ENCODE data around the gene SEMA7A. TPM values are rescaled to one million over a fixed set of nuclear protein-coding genes. Genes with fewer than 3 reads are reported as not detected.

The SEMA7A gene
- total and polyA plus RNA-seq, 4 experiments from 2014 or later = 0.10 to 1.9 (median 1.2) TPM; not detected in 1

- Histone ChIP-seq H3K9me3 (ENCODE audit: control insufficient read depth in 1 of 2, low read length in 2 of 2) (no peaks in the 10 kb centered on the region), H3K4me1 (ENCODE audit: insufficient read depth, low read length) (no peaks in the 10 kb centered on the region), H3K27me3 (ENCODE audit: insufficient read depth, low read length) (no peaks in the 10 kb centered on the region), H3K27ac (ENCODE audit: low read depth, low read length) (no peak overlapping the region), H3K4me3 (ENCODE audit: low read length in 2 of 2) (no peak overlapping the region), H3K36me3 (ENCODE audit: insufficient read depth, low read length) (no peaks in the 10 kb centered on the region)
- peak overlapping the region in 1 of 7 donors; percentile 72 for H3K27ac Mint-ChIP-seq
- H3K4me1 Mint-ChIP-seq = peaks cover 0 to under 1% (median 0%) of the 10 kb centered on the region in 4 donors
- no peaks in the 10 kb centered on the region for H3K27me3 Mint-ChIP-seq
- no peak for DNase-seq
- POLR2A ChIA-PET (ENCODE audit: partially characterized antibody) = no interaction called here
- intact Hi-C loops (cut with micrococcal nuclease) = no loop called here
- no peak overlapping the region for H3K4me3 Mint-ChIP-seq
- CTCF ChIA-PET (ENCODE audit: partially characterized antibody) = no interaction called here
- no peaks in the 10 kb centered on the region for H3K36me3 Mint-ChIP-seq
- H3K9me3 Mint-ChIP-seq = no peaks in the 10 kb centered on the region
Observed at GRCh38 chr15:74424901-74425528, 8.7 kb downstream of the SEMA7A start.

GRCh38 chr15:74423431-74424257 is 10.1 kb downstream of the SEMA7A start:
- ChIA-PET POLR2A (ENCODE audit: partially characterized antibody) (no interaction called here), CTCF (ENCODE audit: partially characterized antibody) (interaction anchor here (0.7 to 1.0 kb wide), 2 partner anchors 16 to 42 kb away, joined by 3 read pairs; no protein-coding TSS in a partner anchor)
- H3K9me3 ChIP-seq (ENCODE audit: control insufficient read depth in 1 of 2, low read length in 2 of 2) = no peaks in the 10 kb centered on the region
- H3K4me1 ChIP-seq (ENCODE audit: insufficient read depth, low read length) = no peaks in the 10 kb centered on the region
- intact Hi-C loops (cut with micrococcal nuclease) = no loop called here
- H3K36me3 Mint-ChIP-seq = no peaks in the 10 kb centered on the region
- H3K36me3 ChIP-seq (ENCODE audit: insufficient read depth, low read length) = no peaks in the 10 kb centered on the region
- no peak for DNase-seq
- H3K27me3 Mint-ChIP-seq = no peaks in the 10 kb centered on the region
- no peak overlapping the region for H3K4me3 Mint-ChIP-seq
- H3K4me1 Mint-ChIP-seq = peaks cover 0 to 2% (median 0%) of the 10 kb centered on the region in 4 donors
- no peak overlapping the region for H3K27ac ChIP-seq (ENCODE audit: low read depth, low read length)
- no peaks in the 10 kb centered on the region for H3K9me3 Mint-ChIP-seq
- H3K27me3 ChIP-seq (ENCODE audit: insufficient read depth, low read length) = no peaks in the 10 kb centered on the region
- peak overlapping the region in 1 of 7 donors; percentile 78 for H3K27ac Mint-ChIP-seq
- H3K4me3 ChIP-seq (ENCODE audit: low read length in 2 of 2) = no peak overlapping the region

GRCh38 chr15:74422652-74423430 is 10.9 kb downstream of the SEMA7A start:
- H3K36me3 Mint-ChIP-seq = no peaks in the 10 kb centered on the region
- H3K9me3 Mint-ChIP-seq = no peaks in the 10 kb centered on the region
- no peak overlapping the region for H3K4me3 Mint-ChIP-seq
- Histone ChIP-seq H3K27ac (ENCODE audit: low read depth, low read length) (no peak overlapping the region), H3K9me3 (ENCODE audit: control insufficient read depth in 1 of 2, low read length in 2 of 2) (no peaks in the 10 kb centered on the region), H3K36me3 (ENCODE audit: insufficient read depth, low read length) (no peaks in the 10 kb centered on the region), H3K4me1 (ENCODE audit: insufficient read depth, low read length) (no peaks in the 10 kb centered on the region), H3K27me3 (ENCODE audit: insufficient read depth, low read length) (no peaks in the 10 kb centered on the region), H3K4me3 (ENCODE audit: low read length in 2 of 2) (no peak overlapping the region)
- H3K27ac Mint-ChIP-seq = no peak overlapping the region
- intact Hi-C loops (cut with micrococcal nuclease) = no loop called here
- CTCF ChIA-PET (ENCODE audit: partially characterized antibody) = interaction anchor here (0.7 kb wide), 1 partner anchor 41 kb away, joined by 3 read pairs; no protein-coding TSS in a partner anchor
- POLR2A ChIA-PET (ENCODE audit: partially characterized antibody) = no interaction called here
- H3K27me3 Mint-ChIP-seq = no peaks in the 10 kb centered on the region
- peaks cover 0 to 2% (median 0%) of the 10 kb centered on the region in 4 donors for H3K4me1 Mint-ChIP-seq
- no peak for DNase-seq

DNA sequence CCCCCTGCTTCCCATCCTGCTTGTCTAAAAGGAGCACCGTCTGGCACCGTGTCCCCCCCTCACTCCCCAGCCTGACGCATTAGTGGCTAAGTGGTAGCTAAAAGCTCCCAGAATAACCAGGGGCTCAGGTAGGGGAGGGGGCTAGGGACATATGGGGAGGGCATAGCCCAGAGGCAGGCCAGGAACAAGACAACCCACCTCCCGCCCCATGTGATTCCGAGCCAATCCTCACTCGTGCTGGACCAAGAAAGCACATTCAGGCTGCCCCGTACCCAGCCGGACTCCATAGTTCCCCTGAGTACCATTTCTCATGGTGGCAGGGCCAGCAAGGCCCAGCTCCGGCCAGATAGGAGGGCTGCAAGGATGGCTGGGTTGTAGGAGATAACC is 11.5 kb downstream of the SEMA7A start:
- no peak overlapping the region for H3K4me3 ChIP-seq (ENCODE audit: low read length in 2 of 2)
- ChIA-PET POLR2A (ENCODE audit: partially characterized antibody) (no interaction called here), CTCF (ENCODE audit: partially characterized antibody) (no interaction called here)
- no peaks in the 10 kb centered on the region for H3K27me3 ChIP-seq (ENCODE audit: insufficient read depth, low read length)
- H3K9me3 ChIP-seq (ENCODE audit: control insufficient read depth in 1 of 2, low read length in 2 of 2) = no peaks in the 10 kb centered on the region
- intact Hi-C loops (cut with micrococcal nuclease) = no loop called here
- H3K27ac ChIP-seq (ENCODE audit: low read depth, low read length) = no peak overlapping the region
- Mint-ChIP-seq H3K27ac (no peak overlapping the region), H3K4me3 (no peak overlapping the region), H3K36me3 (no peaks in the 10 kb centered on the region), H3K9me3 (no peaks in the 10 kb centered on the region), H3K4me1 (peaks cover 0 to 2% (median 0%) of the 10 kb centered on the region in 4 donors), H3K27me3 (no peaks in the 10 kb centered on the region)
- no peak for DNase-seq
- no peaks in the 10 kb centered on the region for H3K4me1 ChIP-seq (ENCODE audit: insufficient read depth, low read length)
- H3K36me3 ChIP-seq (ENCODE audit: insufficient read depth, low read length) = no peaks in the 10 kb centered on the region

DNA sequence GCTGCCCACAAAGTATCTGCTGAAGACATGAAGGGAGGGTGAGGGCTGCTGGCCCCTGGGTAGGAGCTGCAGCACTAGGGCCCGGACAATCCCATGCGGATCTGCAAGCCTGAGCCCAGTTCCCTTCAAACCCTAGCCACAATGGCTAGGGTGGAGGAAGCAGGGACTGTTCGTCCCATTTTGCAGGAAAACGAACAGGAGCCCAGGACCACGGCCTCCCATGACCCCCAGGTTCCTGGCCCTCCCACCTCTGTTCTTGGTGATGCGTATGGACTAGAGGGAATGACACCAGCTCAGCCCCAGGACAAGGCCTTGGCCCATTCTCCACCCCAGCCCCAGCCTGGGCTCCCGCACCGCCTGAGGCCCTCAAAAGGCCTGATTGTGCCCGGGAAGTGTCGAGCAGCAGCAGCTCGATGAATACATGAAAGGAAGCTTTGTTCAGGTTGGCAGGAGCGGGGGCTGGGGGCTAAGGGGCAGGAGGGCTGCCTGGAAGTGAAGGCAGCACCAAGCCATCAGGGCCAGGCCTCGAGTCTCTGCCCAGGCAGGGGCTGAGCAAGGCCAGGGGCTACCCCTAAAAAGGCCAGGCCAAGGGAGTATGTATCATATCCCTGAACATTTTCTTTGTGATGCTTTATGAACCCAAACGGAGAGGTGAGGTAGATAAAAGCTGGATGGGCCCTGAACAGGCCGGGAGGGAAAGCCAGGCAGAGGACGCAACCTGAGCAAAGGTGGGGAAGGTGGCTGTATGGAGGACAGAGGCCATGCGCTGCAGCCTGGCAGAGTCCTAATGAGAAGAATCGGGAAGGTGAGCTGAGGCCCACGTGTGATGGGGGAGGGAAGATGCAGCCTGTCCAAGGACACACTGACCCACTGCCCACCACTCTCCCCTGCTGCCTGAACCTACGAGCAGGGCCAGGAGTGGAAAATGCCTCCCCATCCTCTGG is 12.2 kb downstream of the SEMA7A start:
- H3K4me1 Mint-ChIP-seq = peaks cover 0 to 2% (median 0%) of the 10 kb centered on the region in 4 donors
- Histone ChIP-seq H3K36me3 (ENCODE audit: insufficient read depth, low read length) (no peaks in the 10 kb centered on the region), H3K9me3 (ENCODE audit: control insufficient read depth in 1 of 2, low read length in 2 of 2) (no peaks in the 10 kb centered on the region), H3K27ac (ENCODE audit: low read depth, low read length) (no peak overlapping the region), H3K4me3 (ENCODE audit: low read length in 2 of 2) (no peak overlapping the region), H3K27me3 (ENCODE audit: insufficient read depth, low read length) (no peaks in the 10 kb centered on the region), H3K4me1 (ENCODE audit: insufficient read depth, low read length) (no peaks in the 10 kb centered on the region)
- H3K9me3 Mint-ChIP-seq = no peaks in the 10 kb centered on the region
- peak overlapping the region in 1 of 7 donors; percentile 66 for H3K27ac Mint-ChIP-seq
- H3K36me3 Mint-ChIP-seq = no peaks in the 10 kb centered on the region
- intact Hi-C loops (cut with micrococcal nuclease) = no loop called here
- H3K27me3 Mint-ChIP-seq = no peaks in the 10 kb centered on the region
- no peak overlapping the region for H3K4me3 Mint-ChIP-seq
- DNase-seq = no peak
- POLR2A ChIA-PET (ENCODE audit: partially characterized antibody) = no interaction called here
- CTCF ChIA-PET (ENCODE audit: partially characterized antibody) = no interaction called here

GRCh38 chr15:74420193-74420905 is 13.4 kb downstream of the SEMA7A start:
- ChIA-PET POLR2A (ENCODE audit: partially characterized antibody) (no interaction called here), CTCF (ENCODE audit: partially characterized antibody) (interaction anchor here (0.9 kb wide), 1 partner anchor 19 kb away, joined by 3 read pairs; no protein-coding TSS in a partner anchor)
- peaks cover 0 to 2% (median 0%) of the 10 kb centered on the region in 4 donors for H3K4me1 Mint-ChIP-seq
- H3K27me3 Mint-ChIP-seq = no peaks in the 10 kb centered on the region
- no peaks in the 10 kb centered on the region for H3K9me3 Mint-ChIP-seq
- H3K4me3 Mint-ChIP-seq = no peak overlapping the region
- peak overlapping the region in 1 of 7 donors; percentile 48 for H3K27ac Mint-ChIP-seq
- Histone ChIP-seq H3K27me3 (ENCODE audit: insufficient read depth, low read length) (no peaks in the 10 kb centered on the region), H3K9me3 (ENCODE audit: control insufficient read depth in 1 of 2, low read length in 2 of 2) (no peaks in the 10 kb centered on the region), H3K36me3 (ENCODE audit: insufficient read depth, low read length) (no peaks in the 10 kb centered on the region), H3K4me1 (ENCODE audit: insufficient read depth, low read length) (no peaks in the 10 kb centered on the region), H3K27ac (ENCODE audit: low read depth, low read length) (no peak overlapping the region), H3K4me3 (ENCODE audit: low read length in 2 of 2) (no peak overlapping the region)
- intact Hi-C loops (cut with micrococcal nuclease) = no loop called here
- DNase-seq = no peak
- peaks cover 0 to 2% of the 10 kb centered on the region in 2 donors for H3K36me3 Mint-ChIP-seq
